DOHH2 (cell line): ENCODE measurements around the gene LRRC27.

ENCODE experiments used
- H3F3A ChIP-seq: fragments of 200-600 bp; sonication (generic), shearing (Covaris generic); 2 replicates; pipeline ENCODE4 v1.6.0; 2016; ENCODE audit warnings: antibody characterized with exemption, mild to moderate bottlenecking; ENCODE audit not compliant: control insufficient read depth, insufficient read depth
- H3K27ac ChIP-seq: fragments of 200-600 bp; sonication (generic); 2 replicates; pipeline ENCODE4 v1.5.1; 2014; ENCODE audit warnings: low read depth, mild to moderate bottlenecking, low read length, moderate library complexity
- H3K27me3 ChIP-seq: fragments of 200-600 bp; sonication (generic); 2 replicates; pipeline ENCODE4 v1.6.1; 2014; ENCODE audit warnings: mild to moderate bottlenecking, low read length, mixed read lengths; ENCODE audit not compliant: control insufficient read depth
- H3K36me3 ChIP-seq: fragments of 200-600 bp; sonication (generic); 2 replicates; pipeline ENCODE4 v1.6.1; 2014; ENCODE audit warnings: mild to moderate bottlenecking, low read length, moderate library complexity, mixed read lengths; ENCODE audit not compliant: control insufficient read depth
- H3K4me1 ChIP-seq: fragments of 200-600 bp; sonication (generic); 2 replicates; pipeline ENCODE4 v1.6.1; 2014; ENCODE audit warnings: mild to moderate bottlenecking, low read length, mixed read lengths; ENCODE audit not compliant: control insufficient read depth
- H3K4me2 ChIP-seq: fragments of 200-600 bp; sonication (generic); 2 replicates; pipeline ENCODE4 v1.6.0; 2014; ENCODE audit warnings: mild to moderate bottlenecking, low read length, moderate library complexity
- H3K4me3 ChIP-seq: fragments of 200-600 bp; sonication (generic); 2 replicates; pipeline ENCODE4 v1.5.1; 2014; ENCODE audit warnings: mild to moderate bottlenecking, low read length, mixed read lengths
- H3K79me2 ChIP-seq: fragments of 200-600 bp; sonication (generic); 2 replicates; pipeline ENCODE4 v1.6.1; 2014; ENCODE audit warnings: mild to moderate bottlenecking, low read length, mixed read lengths; ENCODE audit not compliant: control insufficient read depth
- H3K9me2 ChIP-seq: fragments of 200-600 bp; sonication (generic); replicated peaks from 2 replicates; pipeline ENCODE4 v1.6.1; 2014; ENCODE audit warnings: mild to moderate bottlenecking, low read length, mixed read lengths; ENCODE audit not compliant: control insufficient read depth
- H3K9me3 ChIP-seq: fragments of 200-600 bp; sonication (generic); 2 replicates; pipeline ENCODE4 v1.6.1; 2014; ENCODE audit warnings: antibody characterized with exemption, low read length, mixed read lengths; ENCODE audit not compliant: control insufficient read depth, insufficient read depth
- H4K20me1 ChIP-seq: fragments of 200-600 bp; sonication (generic); 2 replicates; pipeline ENCODE4 v1.6.0; 2014; ENCODE audit warnings: low read depth, mild to moderate bottlenecking, antibody characterized with exemption, low read length, moderate library complexity; ENCODE audit not compliant: control insufficient read depth, insufficient read depth
- EZH2phosphoT487 ChIP-seq: fragments of 200-600 bp; sonication (generic); IDR thresholded peaks from 2 replicates; pipeline ENCODE4 v1.6.1; 2017; ENCODE audit warnings: borderline replicate concordance, mild to moderate bottlenecking, antibody characterized with exemption, low read length, moderate library complexity, mixed read lengths
- TF ChIP-seq, protein P1 (sequence below): fragments of 200-600 bp; sonication (generic); IDR thresholded peaks from one replicate; pipeline ENCODE4 v1.5.1; 2014; ENCODE audit warnings: antibody characterized with exemption, mild to moderate bottlenecking, low read depth, low read length; ENCODE audit not compliant: poor library complexity, severe bottlenecking

The LRRC27 gene

DNA sequence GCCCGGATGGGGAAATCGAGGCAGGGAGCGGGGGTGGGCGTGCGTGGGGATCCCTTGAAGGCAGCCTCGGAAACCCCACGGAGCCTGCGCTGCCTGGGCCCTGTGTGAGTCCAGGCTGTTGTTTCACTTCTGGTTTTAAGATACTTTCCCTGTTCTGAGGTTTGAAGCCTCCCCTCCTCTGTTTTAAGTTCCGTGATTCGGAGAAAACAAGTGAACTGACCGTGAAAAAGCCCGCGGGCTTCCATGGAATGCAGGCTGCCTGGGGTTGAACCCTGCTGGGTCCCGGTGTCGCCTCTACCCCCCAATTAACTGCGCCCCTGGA, 401 bp downstream of the LRRC27 start:
- H3K27ac ChIP-seq = peak overlapping the region; percentile 71
- H3K79me2 ChIP-seq = peaks cover 43% of the 10 kb centered on the region
- peak overlapping the region; percentile 90 for H3K4me3 ChIP-seq
- no peaks in the 10 kb centered on the region for H3K9me3 ChIP-seq
- no peaks in the 10 kb centered on the region for H3K9me2 ChIP-seq
- H3F3A ChIP-seq = no peaks in the 10 kb centered on the region
- H3K4me2 ChIP-seq = peak overlapping the region; percentile 81
- peaks cover 23% of the 10 kb centered on the region for H3K4me1 ChIP-seq
- TF ChIP-seq, protein P1, sequence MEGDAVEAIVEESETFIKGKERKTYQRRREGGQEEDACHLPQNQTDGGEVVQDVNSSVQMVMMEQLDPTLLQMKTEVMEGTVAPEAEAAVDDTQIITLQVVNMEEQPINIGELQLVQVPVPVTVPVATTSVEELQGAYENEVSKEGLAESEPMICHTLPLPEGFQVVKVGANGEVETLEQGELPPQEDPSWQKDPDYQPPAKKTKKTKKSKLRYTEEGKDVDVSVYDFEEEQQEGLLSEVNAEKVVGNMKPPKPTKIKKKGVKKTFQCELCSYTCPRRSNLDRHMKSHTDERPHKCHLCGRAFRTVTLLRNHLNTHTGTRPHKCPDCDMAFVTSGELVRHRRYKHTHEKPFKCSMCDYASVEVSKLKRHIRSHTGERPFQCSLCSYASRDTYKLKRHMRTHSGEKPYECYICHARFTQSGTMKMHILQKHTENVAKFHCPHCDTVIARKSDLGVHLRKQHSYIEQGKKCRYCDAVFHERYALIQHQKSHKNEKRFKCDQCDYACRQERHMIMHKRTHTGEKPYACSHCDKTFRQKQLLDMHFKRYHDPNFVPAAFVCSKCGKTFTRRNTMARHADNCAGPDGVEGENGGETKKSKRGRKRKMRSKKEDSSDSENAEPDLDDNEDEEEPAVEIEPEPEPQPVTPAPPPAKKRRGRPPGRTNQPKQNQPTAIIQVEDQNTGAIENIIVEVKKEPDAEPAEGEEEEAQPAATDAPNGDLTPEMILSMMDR = no peak
- no peak for TF ChIP-seq EZH2phosphoT487
- peaks cover 13% of the 10 kb centered on the region; the same call in 1 of the 2 replicates for H4K20me1 ChIP-seq
- H3K27me3 ChIP-seq = no peaks in the 10 kb centered on the region
- peaks cover 27% of the 10 kb centered on the region for H3K36me3 ChIP-seq

DNA sequence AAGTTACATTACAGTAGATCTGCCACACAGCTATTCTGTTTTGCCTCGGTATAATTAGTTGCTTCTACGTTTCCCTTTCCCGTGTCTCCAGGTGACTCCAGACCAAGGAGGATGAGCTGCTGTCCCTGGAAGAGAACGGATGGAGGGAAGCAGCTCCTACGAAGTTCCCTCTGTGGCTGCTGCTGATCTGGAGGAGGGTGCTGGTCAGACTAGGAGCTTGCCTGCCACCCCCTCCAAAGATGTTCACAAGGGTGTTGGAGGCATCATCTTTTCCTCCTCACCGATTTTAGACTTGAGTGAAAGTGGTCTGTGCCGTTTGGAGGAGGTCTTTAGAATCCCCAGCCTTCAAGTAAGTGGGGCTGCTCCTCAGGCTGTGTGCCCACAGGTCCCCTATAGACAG, 1.4 kb downstream of the LRRC27 start:
- H3K4me2 ChIP-seq = peak overlapping the region; percentile 81
- H3K79me2 ChIP-seq = peaks cover 33% of the 10 kb centered on the region

DNA sequence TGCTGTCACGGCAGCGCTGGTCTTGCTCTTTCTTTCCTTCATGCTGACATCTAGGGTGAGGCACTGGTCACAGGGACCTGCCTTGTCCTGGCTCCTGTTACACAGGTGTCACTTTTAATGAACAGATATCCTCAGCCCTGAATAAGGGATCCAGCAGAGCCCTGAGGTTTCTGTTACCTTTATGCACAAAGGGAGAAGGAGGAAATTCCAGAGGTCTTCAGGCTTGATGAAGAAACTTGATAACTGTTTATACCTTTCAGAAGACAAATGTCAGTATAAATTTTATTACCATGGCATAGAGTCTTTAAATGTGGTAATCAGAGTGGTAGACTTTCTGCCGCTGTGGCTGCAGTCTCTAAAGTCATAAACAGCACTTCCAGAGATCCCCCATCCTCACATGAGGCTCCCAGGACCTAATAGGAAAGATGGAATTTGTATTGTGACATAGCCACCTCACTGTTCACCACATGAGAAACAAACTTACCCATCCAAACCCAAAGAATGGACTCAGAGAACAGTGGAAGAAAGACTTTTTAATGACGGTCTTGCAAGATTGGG, 2.7 kb downstream of the LRRC27 start:
- Histone ChIP-seq H3F3A (no peaks in the 10 kb centered on the region), H3K4me3 (no peak overlapping the region), H3K4me2 (no peak overlapping the region), H3K27me3 (no peaks in the 10 kb centered on the region), H3K9me3 (no peaks in the 10 kb centered on the region), H3K4me1 (peaks cover 16% of the 10 kb centered on the region), H4K20me1 (peaks cover 6% of the 10 kb centered on the region; the same call in 1 of the 2 replicates), H3K27ac (no peak overlapping the region), H3K9me2 (no peaks in the 10 kb centered on the region), H3K36me3 (peaks cover 11% of the 10 kb centered on the region), H3K79me2 (peaks cover 19% of the 10 kb centered on the region)
- TF ChIP-seq, protein P1 = no peak
- no peak for TF ChIP-seq EZH2phosphoT487

More for the DNA sequence above, 1.4 kb downstream of the LRRC27 start:
- H3K36me3 ChIP-seq = peaks cover 21% of the 10 kb centered on the region
- peaks cover 23% of the 10 kb centered on the region for H3K4me1 ChIP-seq
- H3K9me3 ChIP-seq = no peaks in the 10 kb centered on the region
- no peaks in the 10 kb centered on the region for H3K9me2 ChIP-seq
- H3K27ac ChIP-seq = no peak overlapping the region
- H3K4me3 ChIP-seq = peak overlapping the region; percentile 90; the same call in 1 of the 2 replicates
- peaks cover 13% of the 10 kb centered on the region; the same call in 1 of the 2 replicates for H4K20me1 ChIP-seq
- no peaks in the 10 kb centered on the region for H3F3A ChIP-seq
- no peak for TF ChIP-seq EZH2phosphoT487
- TF ChIP-seq, protein P1 = no peak
- H3K27me3 ChIP-seq = no peaks in the 10 kb centered on the region
